ENCODE results near the gene LAMB1.

Gene LAMB1

GRCh38 chr7:108015740-108016139 lies 12.8 kb upstream of the LAMB1 start:
- DNase-seq (ENCODE audit: low spot score): no peak
- no peak for TF ChIP-seq CTCF (IDR thresholded peaks at IDR 0.05; ENCODE audit: extremely low read depth, insufficient read depth, missing control alignments)
- in situ Hi-C loops (cut with MboI; ENCODE audit: low pct_unique_long_range_greater_than_20kb, low sequenced_read_pairs, unreplicated experiment): no loop called here

- TF ChIP-seq CTCF (IDR thresholded peaks at IDR 0.05; ENCODE audit: extremely low read depth, insufficient read depth, missing control alignments): no peak
- in situ Hi-C loops (cut with MboI; ENCODE audit: low pct_unique_long_range_greater_than_20kb, low sequenced_read_pairs, unreplicated experiment): no loop called here
- no peak for DNase-seq (ENCODE audit: low spot score)
These were observed 12.1 kb upstream of the LAMB1 start for GRCh38 chr7:108014747-108015682.

GRCh38 chr7:108014215-108014614 lies 11.3 kb upstream of the LAMB1 start:
- in situ Hi-C loops (cut with MboI; ENCODE audit: low pct_unique_long_range_greater_than_20kb, low sequenced_read_pairs, unreplicated experiment): no loop called here
- no peak for TF ChIP-seq CTCF (IDR thresholded peaks at IDR 0.05; ENCODE audit: extremely low read depth, insufficient read depth, missing control alignments)
- no peak for DNase-seq (ENCODE audit: low spot score)

- TF ChIP-seq CTCF (IDR thresholded peaks at IDR 0.05; ENCODE audit: extremely low read depth, insufficient read depth, missing control alignments): no peak
- no peak for DNase-seq (ENCODE audit: low spot score)
- in situ Hi-C loops (cut with MboI; ENCODE audit: low pct_unique_long_range_greater_than_20kb, low sequenced_read_pairs, unreplicated experiment): no loop called here
These were observed 9.8 kb upstream of the LAMB1 start for GRCh38 chr7:108012499-108013430.

GRCh38 chr7:108010377-108010776 lies 7.4 kb upstream of the LAMB1 start:
- in situ Hi-C loops (cut with MboI; ENCODE audit: low pct_unique_long_range_greater_than_20kb, low sequenced_read_pairs, unreplicated experiment): no loop called here
- no peak for TF ChIP-seq CTCF (IDR thresholded peaks at IDR 0.05; ENCODE audit: extremely low read depth, insufficient read depth, missing control alignments)
- DNase-seq (ENCODE audit: low spot score): no peak

GRCh38 chr7:108009873-108010272 lies 6.9 kb upstream of the LAMB1 start:
- no peak for DNase-seq (ENCODE audit: low spot score)
- no peak for TF ChIP-seq CTCF (IDR thresholded peaks at IDR 0.05; ENCODE audit: extremely low read depth, insufficient read depth, missing control alignments)
- in situ Hi-C loops (cut with MboI; ENCODE audit: low pct_unique_long_range_greater_than_20kb, low sequenced_read_pairs, unreplicated experiment): no loop called here

Data from GM13977 (cell line).